ENCODE data around the gene CACNB3.
"Not testable (repeated sequence)": the region's sequence is repeated elsewhere in the genome, so short reads cannot be mapped to it uniquely, and the experiment has no call there.

The CACNB3 gene

GRCh38 chr12:48832321-48833060, 14.2 kb downstream of the CACNB3 start:
- no peak for TF ChIP-seq CTCF (IDR thresholded peaks at IDR 0.05; ENCODE audit: low read depth, low read length)
- no peak for DNase-seq (ENCODE audit: low read depth in 2 of 2)
- no peak overlapping the region for H3K4me3 ChIP-seq (replicated peaks in 1 of 2; ENCODE audit: low read depth in 2 of 2, low read length in 2 of 2)

GRCh38 chr12:48838048-48838447, 19.8 kb downstream of the CACNB3 start:
- TF ChIP-seq CTCF (IDR thresholded peaks at IDR 0.05; ENCODE audit: low read depth, low read length) = no peak
- H3K4me3 ChIP-seq (replicated peaks in 1 of 2; ENCODE audit: low read depth in 2 of 2, low read length in 2 of 2) = no peak overlapping the region
- no peak for DNase-seq (ENCODE audit: low read depth in 2 of 2)

- not testable (repeated sequence) for DNase-seq (ENCODE audit: low read depth in 2 of 2); H3K4me3 ChIP-seq (replicated peaks in 1 of 2; ENCODE audit: low read depth in 2 of 2, low read length in 2 of 2)
These were observed 23.7 kb downstream of the CACNB3 start for GRCh38 chr12:48842021-48842420.

- DNase-seq (ENCODE audit: low read depth in 2 of 2) = peak; percentile 97 to 98
- TF ChIP-seq CTCF (IDR thresholded peaks at IDR 0.05; ENCODE audit: low read depth, low read length) = no peak
- peak within 1 kb of the TSS; percentile 94 to 96 for H3K4me3 ChIP-seq (replicated peaks in 1 of 2; ENCODE audit: low read depth in 2 of 2, low read length in 2 of 2)
These were observed 33.8 kb downstream of the CACNB3 start, which contains the start of gene DDX23 for GRCh38 chr12:48851883-48852733. Gene DDX23, minus strand, starts transcription at chr12:48852163. Its CDS starts 6,381 bp downstream, at chr12:48845782.

- DNase-seq (ENCODE audit: low read depth in 2 of 2) = peak; percentile 94 to 95
- TF ChIP-seq CTCF (IDR thresholded peaks at IDR 0.05; ENCODE audit: low read depth, low read length) = peak; percentile 67
- peak overlapping the region; percentile 50 to 94 for H3K4me3 ChIP-seq (replicated peaks in 1 of 2; ENCODE audit: low read depth in 2 of 2, low read length in 2 of 2)
These were observed 34.7 kb downstream of the CACNB3 start for GRCh38 chr12:48852734-48853688.

- no peak overlapping the region for H3K4me3 ChIP-seq (replicated peaks in 1 of 2; ENCODE audit: low read depth in 2 of 2, low read length in 2 of 2)
- DNase-seq (ENCODE audit: low read depth in 2 of 2) = no peak
- no peak for TF ChIP-seq CTCF (IDR thresholded peaks at IDR 0.05; ENCODE audit: low read depth, low read length)
These were observed 36.2 kb downstream of the CACNB3 start for GRCh38 chr12:48854488-48854887.

- not testable (repeated sequence) for DNase-seq (ENCODE audit: low read depth in 2 of 2); H3K4me3 ChIP-seq (replicated peaks in 1 of 2; ENCODE audit: low read depth in 2 of 2, low read length in 2 of 2)
These were observed 36.6 kb downstream of the CACNB3 start for GRCh38 chr12:48854932-48855331.

All from cardiac fibroblast (primary cell).